Natural killer cell treated with Interleukin-12 subunit alpha and Interleukin-12 subunit beta and Interleukin-15 and Interleukin-18, amount 100 ng/mL, for 72 hours (primary cell): Measurements from ENCODE around the gene HTR4. TPM values are rescaled to one million over a fixed set of nuclear protein-coding genes. Genes with fewer than 3 reads are reported as not detected.

ENCODE experiments used
- total RNA-seq, 2 donors: library from RNA; stranded (reverse); gene quantifications; one replicate each; pipeline ENCODE4 v1.2.3, GENCODE V29; 2022

Gene HTR4
- total RNA-seq, 2 donors from 2014 or later = not detected

Other genes with a start within 250 kb of the HTR4 start
- 1 to 10 TPM; 3.8 to 4.4 TPM for gene ADRB2, start 172.1 kb upstream of the HTR4 start, total RNA-seq